Kidney epithelial cell (primary cell): ENCODE measurements around the gene UCK2. TPM values are rescaled to one million over a fixed set of nuclear protein-coding genes. Genes with fewer than 3 reads are reported as not detected.

ENCODE experiments used
- DNase-seq: peaks from one replicate; pipeline ENCODE4 v3.0.0-alpha.2; 2010; ENCODE audit warnings: low read depth
- H3K27me3 ChIP-seq: 2 replicates; pipeline ENCODE4 v1.6.0; 2011; ENCODE audit warnings: low read length; ENCODE audit not compliant: control insufficient read depth, insufficient read depth
- H3K36me3 ChIP-seq: 2 replicates; pipeline ENCODE4 v1.5.1; 2011; ENCODE audit warnings: low read length; ENCODE audit not compliant: control insufficient read depth, insufficient read depth
- H3K4me3 ChIP-seq: 2 replicates; pipeline ENCODE4 v1.5.1; 2011; ENCODE audit warnings: low read depth, mild to moderate bottlenecking, control low read depth, low read length
- total RNA-seq: library from RNA; depleted of rRNA; stranded (reverse); fragments of >200 nt; gene quantifications from 2 replicates; pipeline ENCODE4 v1.2.3, GENCODE V29; 2015
- TF ChIP-seq, protein P1 (sequence below): IDR thresholded peaks from 2 replicates; pipeline ENCODE4 v1.5.1; 2011; ENCODE audit warnings: mild to moderate bottlenecking, moderate library complexity, low read length, control low read depth, inconsistent platforms; ENCODE audit not compliant: insufficient read depth, poor library complexity, severe bottlenecking

UCK2 gene
- total RNA-seq, 1 donor from 2014 or later: 81.9 TPM

DNA sequence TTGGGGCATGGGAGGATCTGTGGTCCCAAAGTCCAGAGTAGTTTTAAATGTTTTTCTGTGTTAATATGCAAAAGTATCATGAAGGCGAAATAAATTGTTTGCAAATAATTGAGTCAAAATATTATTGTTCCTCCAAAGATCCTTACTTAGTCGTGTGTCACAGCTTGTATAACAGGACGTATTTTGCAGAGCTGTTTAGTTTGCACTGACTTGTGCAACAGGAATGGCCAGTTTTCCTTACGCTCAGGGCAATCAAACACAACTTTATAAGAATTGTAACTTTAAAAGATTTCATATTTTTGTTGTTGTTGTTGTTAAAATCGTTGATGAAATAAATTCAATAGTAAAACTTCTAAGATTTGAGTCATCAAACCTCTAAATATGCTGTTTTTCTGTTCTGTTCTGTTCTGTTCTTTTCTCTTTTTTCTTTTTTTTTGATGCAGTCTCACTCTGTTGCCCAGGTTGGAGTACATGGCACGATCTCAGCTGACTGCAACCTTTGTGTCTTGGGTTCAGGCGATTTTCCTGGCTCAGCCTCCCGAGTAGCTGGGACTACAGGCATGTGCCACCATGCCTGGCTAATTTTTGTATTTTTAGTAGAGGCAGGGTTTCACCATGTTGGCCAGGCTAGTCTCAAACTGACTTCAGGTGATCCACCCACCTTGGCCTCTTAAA, 60.6 kb downstream of the UCK2 start:
- no peak for DNase-seq
- H3K4me3 ChIP-seq: no peak overlapping the region
- H3K27me3 ChIP-seq: no peaks in the 10 kb centered on the region
- TF ChIP-seq, protein P1, sequence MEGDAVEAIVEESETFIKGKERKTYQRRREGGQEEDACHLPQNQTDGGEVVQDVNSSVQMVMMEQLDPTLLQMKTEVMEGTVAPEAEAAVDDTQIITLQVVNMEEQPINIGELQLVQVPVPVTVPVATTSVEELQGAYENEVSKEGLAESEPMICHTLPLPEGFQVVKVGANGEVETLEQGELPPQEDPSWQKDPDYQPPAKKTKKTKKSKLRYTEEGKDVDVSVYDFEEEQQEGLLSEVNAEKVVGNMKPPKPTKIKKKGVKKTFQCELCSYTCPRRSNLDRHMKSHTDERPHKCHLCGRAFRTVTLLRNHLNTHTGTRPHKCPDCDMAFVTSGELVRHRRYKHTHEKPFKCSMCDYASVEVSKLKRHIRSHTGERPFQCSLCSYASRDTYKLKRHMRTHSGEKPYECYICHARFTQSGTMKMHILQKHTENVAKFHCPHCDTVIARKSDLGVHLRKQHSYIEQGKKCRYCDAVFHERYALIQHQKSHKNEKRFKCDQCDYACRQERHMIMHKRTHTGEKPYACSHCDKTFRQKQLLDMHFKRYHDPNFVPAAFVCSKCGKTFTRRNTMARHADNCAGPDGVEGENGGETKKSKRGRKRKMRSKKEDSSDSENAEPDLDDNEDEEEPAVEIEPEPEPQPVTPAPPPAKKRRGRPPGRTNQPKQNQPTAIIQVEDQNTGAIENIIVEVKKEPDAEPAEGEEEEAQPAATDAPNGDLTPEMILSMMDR: no peak
- H3K36me3 ChIP-seq: no peaks in the 10 kb centered on the region

DNA sequence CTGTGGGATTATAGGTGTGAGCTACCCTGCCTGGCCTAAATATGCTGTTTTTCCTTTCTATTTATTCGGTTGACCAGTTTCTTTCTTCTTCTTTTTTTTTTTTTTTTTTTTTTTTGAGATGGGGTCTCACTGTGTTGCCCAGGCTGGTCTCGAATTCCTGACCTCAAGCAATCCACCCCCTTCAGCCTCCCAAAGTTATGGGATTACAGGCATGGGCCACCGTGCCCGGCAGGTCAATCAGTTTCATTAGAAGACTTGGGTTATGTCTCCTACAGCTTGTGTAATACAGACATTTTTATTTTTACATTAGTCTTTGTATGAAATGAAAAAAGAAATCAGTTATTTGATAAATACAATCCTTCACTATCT, 61.1 kb downstream of the UCK2 start:
- Histone ChIP-seq H3K4me3 (no peak overlapping the region), H3K36me3 (no peaks in the 10 kb centered on the region), H3K27me3 (no peaks in the 10 kb centered on the region)
- DNase-seq: no peak
- TF ChIP-seq, protein P1: no peak

- DNase-seq: no peak
- Histone ChIP-seq H3K4me3 (no peak overlapping the region), H3K27me3 (no peaks in the 10 kb centered on the region), H3K36me3 (no peaks in the 10 kb centered on the region)
- TF ChIP-seq, protein P1: no peak
Observed at GRCh38 chr1:165890684-165891083, 63.3 kb downstream of the UCK2 start.

GRCh38 chr1:165891111-165891860, 63.9 kb downstream of the UCK2 start:
- Histone ChIP-seq H3K27me3 (no peaks in the 10 kb centered on the region), H3K36me3 (no peaks in the 10 kb centered on the region), H3K4me3 (no peak overlapping the region)
- DNase-seq: no peak
- TF ChIP-seq, protein P1: no peak

DNA sequence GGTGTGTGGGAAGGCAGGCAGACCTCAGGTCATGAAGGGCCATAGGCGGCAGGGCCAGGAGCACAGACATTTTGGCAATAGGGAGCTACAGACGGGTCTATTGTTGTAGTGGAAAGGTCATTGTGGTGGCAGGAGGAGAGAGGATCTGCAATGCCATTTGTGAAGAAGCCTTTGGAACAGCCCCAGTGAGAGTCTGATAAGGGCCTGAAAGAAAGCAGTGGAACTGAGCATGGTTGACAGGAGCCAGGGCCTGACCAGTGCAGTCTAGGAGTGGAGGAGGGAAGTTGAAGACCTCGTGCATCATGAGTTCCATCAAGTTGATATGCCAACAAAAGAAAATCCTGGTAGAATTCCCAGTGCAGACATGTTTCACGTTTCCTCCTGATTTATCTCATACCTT, 65.5 kb downstream of the UCK2 start:
- Histone ChIP-seq H3K27me3 (no peaks in the 10 kb centered on the region), H3K4me3 (no peak overlapping the region), H3K36me3 (no peaks in the 10 kb centered on the region)
- DNase-seq: no peak
- TF ChIP-seq, protein P1: no peak

DNA sequence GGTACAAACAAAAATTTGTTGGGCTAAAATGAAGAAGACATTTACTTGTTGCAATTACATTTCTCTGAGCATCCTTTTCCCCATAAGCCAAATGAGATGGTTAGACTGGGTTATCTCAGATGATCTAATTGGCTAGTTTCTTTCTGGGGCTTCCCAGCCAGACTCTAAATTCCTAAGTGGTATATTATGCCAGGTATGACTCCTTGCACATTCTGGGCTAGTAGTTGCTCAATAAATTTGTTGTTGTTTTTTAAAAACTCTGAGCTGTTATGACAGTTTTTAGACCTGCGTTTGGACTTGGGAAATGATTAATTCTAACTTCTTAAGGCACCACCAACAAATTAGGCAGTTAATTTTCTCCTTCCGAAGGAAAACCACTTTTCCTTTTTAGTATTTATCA, 66.1 kb downstream of the UCK2 start:
- no peak for DNase-seq
- TF ChIP-seq, protein P1: no peak
- Histone ChIP-seq H3K36me3 (no peaks in the 10 kb centered on the region), H3K4me3 (no peak overlapping the region), H3K27me3 (no peaks in the 10 kb centered on the region)
